ENCODE results near the gene KRI1. TPM values are rescaled to one million over a fixed set of nuclear protein-coding genes. Genes with fewer than 3 reads are reported as not detected.
"Not testable (repeated sequence)": the region's sequence is repeated elsewhere in the genome, so short reads cannot be mapped to it uniquely, and the experiment has no call there.

KRI1 gene
- total RNA-seq, 1 donor from 2014 or later: 9.6 TPM

DNA sequence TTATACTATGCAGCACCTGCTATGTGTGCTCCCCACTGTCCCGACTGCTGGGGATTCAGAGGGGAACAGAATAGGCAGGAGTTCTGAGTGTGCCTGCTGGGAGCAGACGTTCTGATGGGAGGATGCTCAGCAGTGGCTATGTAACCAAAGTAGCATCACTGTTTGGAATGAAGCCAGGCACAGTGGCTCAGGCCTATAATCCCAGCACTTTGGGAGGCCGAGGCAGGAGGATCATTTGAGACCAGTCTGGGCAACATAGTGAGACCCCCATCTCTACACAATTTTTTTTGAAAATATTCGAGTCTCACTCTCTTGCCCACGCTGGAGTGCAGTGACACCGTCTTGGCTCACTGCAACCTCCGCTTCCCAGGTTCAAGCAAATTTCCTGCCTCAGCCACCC lies 16.1 kb downstream of the KRI1 start:
- DNase-seq: no peak

DNA sequence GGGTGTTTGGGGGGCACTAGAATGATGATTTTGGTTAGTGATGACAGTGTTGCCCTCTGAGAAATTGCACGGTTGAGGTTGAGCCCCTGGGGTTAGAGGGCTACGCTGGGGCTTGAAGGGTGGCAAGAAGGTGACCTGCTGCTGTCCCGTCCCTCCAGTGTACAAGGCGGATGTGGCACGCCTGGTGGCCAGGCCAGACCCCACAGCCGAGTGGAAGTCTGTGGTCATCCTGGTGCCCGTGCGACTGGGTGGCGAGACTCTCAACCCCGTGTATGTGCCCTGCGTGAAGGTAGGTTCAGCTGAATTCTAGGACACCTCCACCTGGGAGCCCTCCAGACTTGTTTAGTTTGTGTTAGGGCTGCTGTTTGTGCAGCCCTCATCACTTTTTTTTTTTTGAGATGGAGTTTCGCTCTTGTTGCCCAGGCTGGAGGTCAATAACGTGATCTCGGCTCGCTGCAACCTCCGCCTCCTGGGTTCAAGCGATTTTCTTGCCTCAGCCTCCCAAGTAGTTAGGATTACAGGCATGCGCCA lies 17.0 kb downstream of the KRI1 start:
- DNase-seq: no peak

DNA sequence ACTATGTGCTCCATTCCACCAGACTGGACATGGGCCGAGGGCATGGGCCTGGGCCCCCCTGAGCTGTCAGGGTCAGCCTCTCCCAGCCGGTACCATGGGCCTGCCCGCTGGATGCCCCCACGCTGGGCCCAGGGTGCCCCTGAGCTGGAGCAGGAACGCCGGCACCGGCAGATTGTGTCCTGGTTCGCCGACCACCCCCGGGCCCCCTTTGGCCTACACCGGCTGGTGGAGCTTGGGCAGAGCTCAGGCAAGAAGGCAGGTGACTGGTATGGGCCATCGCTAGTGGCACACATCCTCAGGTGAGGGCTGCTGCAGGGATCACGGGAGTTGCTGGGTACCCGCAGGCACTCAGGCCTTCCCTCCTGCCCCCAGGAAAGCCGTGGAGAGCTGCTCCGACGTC lies 19.0 kb downstream of the KRI1 start:
- DNase-seq: no peak

DNA sequence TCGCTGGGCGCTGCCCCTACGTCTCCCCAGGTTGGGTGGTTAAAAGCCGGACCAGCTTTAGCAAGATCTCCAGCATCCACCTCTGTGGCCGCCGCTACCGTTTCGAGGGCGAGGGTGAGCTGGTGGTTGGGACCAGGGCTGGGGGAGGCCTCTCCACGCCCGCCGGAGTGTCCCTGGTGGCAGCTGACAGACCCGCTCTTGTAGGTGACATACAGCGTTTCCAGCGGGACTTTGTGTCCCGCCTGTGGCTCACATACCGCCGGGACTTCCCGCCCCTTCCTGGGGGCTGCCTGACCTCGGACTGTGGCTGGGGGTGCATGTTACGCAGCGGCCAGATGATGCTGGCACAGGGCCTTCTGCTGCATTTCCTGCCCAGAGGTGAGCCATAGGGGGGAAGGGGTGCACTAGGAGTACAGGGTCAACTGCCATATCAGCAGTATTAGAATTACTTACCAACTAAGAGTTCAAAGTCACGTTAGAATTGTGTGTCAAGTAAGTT lies 21.0 kb downstream of the KRI1 start:
- DNase-seq: no peak

DNA sequence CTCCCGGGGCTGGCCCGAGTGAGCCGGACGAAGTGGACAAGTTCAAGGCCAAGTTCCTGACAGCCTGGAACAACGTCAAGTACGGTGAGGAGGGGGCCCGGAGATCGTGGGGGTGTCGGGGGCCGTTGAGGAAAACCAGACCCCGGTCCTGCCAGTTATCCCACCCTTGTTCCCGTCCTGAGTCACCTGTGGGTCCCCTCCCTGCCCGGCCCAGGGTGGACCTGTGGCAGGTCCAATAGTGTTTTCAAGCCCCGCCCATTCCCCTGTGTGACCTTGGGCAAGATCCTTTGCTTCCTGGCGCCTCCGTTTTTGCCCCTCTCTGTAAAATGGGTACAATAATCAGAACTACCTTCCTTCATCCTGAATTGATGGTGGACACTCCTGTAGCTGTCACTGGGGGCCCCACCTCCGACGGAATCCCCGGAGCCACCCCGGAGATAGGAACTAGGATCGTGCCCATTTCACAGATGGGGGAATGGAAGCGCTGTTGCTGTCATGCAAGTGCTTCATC lies 21.5 kb downstream of the KRI1 start:
- DNase-seq: no peak

DNA sequence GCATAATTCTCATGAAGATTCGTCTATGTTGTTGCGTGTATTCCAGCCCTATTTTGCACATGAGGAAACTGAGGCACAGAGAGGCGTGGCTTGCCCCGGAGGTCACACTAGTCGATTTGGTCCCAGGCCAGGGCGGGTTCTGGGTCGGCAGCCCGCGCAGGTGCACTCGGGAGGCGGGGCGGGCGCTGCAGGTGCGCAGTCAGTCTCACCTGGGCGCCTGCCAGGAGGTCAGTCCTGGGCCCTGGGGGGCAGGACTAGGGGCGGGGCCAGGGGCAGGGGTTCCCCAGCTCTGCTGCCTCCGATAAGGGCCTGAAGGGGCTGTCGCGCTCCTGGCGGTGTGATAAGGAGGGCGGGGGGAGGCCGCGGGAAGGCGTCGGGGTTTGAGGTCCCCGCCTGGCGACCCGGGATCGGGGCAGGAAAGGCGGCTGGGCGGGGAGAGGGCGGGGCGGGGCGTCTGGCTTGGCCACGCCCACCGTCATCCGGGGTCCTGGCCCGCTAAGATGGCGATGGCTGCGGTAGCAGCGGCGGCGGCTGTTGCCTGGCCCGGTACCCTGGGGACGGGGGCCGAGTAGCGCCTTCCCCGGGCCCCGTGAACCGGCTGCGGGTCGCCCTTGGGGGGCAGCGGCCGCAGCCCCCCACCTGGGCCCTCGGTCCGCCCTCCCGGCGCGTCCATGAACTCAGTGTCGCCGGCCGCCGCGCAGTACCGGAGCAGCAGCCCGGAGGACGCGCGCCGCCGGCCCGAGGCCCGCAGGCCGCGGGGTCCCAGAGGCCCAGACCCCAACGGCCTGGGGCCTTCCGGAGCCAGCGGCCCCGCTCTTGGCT lies 22.2 kb downstream of the KRI1 start, which contains the start of gene ATG4D:
TSS of gene ATG4D (plus strand) at position 485 of the 822 bp plus-strand sequence. CDS start at position 672, 187 bp downstream.
- peak; percentile 88 for DNase-seq

DNA sequence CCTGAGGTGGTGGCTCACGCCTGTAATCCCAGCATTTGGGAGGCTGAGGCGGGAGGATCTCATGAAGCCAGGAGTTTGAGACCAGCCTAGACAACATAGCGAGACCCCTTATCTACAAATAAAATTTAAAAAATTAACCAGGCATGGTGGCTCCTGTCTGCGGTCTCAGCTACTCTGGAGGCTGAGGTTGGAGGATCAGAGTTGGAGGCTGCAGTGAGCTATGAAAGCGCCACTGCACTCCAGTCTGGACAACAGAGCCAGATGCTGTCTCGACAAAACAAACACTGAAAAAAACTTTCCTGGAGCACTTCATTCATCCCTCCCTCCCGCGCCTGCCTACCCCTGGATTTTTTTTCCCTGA lies 22.8 kb downstream of the KRI1 start:
- no peak for DNase-seq

DNA sequence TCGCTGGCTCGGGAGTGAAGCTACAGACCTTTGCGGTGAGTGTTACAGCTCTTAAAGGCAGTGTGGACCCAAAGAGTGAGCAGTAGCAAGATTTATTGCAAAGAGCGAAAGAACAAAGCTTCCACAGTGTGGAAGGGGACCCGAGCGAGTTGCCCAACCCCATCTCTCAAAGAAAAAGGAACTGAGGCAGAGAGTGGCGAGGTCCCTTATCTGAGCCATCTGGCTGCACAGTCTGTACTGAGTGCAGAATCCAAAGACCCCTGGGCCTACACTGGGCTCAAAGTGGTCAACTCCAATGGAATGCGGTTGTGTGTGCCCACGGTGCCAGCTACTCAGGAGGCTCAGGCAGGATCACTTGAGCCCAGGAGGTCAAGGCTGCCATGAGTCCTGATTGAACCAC lies 26.8 kb downstream of the KRI1 start:
- not testable (repeated sequence) for DNase-seq

DNA sequence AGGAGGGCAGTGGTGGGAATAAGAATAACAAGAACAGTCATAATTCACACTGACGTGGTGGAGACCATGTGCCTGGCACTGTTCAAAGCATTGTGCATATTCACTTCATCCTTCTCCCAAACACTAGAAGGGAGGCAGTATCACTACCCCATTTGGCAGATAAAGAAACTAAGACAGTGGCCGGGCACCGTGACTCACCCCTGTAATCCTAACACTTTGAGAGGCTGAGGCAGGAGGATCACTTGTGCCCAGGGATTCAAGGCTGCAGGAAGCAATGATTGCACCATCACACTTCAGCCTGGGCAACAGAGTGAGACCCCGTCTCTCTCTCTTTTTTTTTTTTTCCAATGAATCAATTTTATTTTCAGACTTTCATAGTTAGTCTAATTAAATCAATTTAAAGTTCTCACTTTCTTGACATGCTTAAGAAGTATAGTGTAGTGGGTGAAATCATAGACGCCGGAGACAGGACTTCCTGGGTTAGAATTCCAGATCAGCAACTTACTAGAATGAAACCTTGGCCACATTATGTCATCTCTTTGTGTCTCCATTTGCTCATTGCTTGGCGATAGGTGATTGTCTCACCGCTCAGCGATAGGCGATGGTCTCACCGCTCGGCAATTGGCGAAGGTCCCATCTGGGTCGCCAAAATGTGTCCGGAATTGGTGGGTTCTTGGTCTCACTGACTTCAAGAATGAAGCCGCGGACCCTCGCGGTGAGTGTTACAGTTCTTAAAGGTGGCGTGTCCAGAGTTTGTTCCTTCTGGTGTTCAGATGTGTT lies 27.4 kb downstream of the KRI1 start:
- DNase-seq: no peak

DNA sequence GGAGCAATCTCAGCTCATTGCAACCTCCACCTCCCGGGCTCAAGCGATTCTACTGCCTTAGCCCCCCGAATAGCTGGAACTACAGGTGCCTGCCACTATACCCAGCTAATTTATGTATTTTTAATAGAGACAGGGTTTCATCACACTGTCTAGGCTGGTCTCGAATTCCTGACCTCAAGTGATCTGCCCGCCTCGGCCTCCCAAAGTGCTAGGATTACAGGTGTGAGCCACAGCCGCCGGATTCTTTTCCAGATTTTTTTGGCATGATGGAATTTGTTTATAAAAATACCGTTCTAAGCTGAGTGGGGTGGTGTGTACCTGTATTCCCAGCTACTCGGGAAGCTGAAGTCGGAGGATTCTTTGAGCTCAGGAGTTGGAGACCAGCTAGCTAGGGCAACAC lies 28.1 kb downstream of the KRI1 start:
- DNase-seq: no peak

DNA sequence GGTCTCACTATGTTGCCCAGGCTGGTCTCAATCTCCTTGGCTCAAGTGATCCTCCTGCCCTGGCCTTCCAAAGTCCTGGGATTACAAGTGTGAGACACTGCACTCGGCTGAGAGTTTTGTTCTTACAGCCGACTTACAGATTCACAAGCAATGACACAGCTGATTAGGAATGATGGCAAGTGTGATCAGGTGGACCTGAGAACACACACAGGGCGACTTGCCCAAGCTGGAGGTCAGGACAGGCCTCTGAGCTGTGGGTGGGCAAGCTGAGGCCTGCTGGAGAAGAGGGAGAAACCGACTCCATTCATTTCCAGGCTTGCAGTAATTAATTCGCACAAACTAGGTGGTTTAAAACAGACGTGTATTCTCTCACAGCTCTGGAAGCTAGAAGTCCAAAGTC lies 30.2 kb downstream of the KRI1 start:
- DNase-seq: no peak

DNA sequence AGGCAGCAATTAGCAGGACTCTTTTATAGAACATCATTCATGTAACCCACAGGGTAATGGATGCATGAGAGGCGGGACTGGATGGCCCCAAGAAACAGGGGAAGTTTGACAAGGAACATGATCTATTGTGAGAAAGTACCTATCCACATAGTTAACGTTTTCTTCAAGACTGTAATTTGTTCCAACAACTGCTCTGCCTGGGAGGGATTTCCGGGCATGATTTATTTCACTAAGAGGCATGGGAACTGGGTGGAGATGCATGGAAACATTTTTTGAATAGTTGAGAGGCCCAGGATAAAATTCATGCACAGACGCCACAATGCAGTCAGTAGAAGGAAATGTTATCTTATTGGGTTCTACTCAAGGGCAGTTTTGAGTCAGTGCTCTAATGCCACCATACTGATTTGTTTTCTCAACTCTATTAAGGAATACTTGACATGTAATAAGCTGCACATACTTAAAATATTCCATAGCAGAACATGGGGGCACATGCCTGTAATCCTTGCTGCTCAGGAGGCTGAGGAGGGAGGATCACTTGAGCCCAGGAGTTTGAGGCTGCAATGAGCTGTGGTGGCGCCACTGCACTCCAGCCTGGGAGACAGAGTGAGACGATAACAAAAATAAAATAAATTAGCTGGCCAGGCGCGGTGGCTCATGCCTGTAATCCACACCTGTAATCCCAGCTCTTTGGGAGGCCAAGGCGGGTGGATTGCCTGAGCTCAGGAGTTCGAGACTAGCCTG lies 32.0 kb downstream of the KRI1 start:
- no peak for DNase-seq

DNA sequence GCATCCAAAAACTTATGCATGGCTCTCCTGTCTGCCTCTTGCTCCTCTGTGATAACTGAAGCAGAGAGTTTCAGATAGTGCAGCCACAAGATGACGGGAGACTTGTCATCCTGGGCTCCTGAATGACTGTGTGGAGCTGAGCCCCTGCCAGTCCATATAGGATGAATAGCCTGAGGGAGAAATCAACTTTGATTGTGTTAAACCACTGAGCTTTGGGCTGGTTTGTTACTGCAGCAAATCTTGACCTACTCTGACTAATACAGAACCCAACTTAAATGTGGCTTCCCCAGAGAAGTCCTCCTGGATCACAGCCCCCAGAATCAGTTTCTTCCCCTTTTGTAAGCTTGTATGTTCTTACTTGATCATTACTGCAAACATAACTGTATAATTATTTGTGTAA lies 33.4 kb downstream of the KRI1 start:
- DNase-seq: no peak

DNA sequence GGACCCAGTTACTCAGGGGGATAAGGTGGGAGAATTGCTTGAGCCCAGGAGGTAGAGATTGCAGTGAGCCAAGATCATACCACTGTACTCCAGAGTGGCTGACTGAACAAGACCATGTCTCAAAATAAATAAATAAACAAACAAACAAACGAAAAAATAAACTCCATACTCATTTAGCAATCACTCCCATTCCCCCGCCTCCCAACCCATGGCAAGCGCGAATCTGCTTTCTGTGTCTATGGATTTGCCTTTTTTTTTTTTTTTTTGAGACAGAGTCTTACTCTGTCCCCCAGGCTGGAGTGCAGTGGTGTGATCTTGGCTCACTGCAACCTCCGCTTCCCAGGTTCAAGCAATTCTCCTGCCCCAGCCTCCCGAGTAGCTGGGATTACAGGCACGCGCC lies 38.9 kb downstream of the KRI1 start:
- not testable (repeated sequence) for DNase-seq

DNA sequence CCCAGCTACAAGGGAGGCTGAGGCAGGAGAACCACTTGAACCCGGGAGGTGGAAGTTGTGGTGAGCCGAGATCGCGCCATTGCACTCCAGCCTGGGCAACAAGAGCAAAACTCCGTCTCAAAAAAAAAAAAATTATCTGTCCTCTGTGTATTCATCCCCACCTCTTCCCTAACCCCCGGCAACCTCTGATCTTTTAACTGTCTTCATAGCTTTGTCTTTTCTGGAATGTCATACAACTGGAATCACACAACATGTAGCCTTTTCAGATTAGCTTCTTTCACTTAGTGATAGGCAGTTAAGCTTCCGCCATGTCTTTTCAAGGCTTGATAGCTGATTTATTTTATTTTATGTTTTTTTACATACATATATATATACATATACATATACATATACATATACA lies 40.2 kb downstream of the KRI1 start:
- DNase-seq: no peak

DNA sequence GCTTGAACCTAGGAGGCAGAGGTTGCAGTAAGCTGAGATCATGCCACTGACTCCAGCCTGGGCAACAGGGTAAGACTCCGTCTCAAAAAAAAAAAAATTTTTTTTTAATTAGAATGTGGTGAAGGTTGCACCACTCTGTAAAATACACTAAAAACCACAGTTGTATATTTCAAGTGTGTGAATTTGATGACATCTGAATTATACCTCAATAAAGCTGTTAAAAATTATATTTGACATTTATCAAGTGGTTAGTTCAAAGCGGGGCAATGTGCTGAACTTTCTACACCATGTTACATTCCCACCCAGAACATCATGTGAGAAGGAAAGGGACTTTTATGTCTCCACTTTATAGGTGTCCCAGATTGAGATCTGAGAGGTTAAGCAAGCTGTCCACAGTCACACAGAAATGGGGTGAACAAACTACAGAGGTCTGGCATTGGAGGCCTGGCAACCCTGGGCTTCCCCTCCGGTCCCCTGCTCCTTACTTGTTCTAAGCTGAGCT lies 42.6 kb downstream of the KRI1 start:
- DNase-seq: no peak

DNA sequence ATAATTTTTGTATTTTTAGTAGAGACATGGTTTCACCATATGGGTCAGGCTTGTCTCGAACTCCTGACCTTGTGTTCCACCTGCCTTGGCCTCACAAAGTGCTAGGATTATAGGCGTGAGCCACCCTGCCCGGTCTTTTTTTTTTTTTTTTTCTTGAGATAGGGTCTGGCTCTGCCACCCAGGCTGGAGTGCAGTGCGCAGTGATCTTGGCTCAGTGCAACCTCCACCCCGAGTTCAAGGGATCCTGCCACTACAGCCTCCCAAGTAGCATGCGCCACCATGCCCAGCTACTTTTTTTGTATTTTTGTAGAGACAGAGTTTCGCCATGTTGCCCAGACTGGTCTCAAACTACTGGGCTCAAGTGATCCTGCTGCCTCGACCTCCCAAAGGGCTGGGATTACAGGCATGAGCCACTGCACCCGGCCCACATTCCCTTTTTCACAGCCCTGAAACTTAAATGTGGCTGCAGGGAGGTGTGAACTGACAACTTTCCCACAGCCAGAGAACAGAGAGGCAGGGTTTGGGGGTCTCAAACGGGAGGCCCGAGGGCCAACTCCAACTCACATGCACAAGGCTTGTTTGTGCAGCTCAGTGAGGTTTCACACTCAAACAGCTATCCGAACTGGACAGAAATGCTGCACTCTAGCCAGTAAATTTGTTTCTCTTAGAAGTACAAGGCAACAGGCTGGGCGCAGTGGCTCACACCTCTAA lies 44.2 kb downstream of the KRI1 start:
- no peak for DNase-seq

DNA sequence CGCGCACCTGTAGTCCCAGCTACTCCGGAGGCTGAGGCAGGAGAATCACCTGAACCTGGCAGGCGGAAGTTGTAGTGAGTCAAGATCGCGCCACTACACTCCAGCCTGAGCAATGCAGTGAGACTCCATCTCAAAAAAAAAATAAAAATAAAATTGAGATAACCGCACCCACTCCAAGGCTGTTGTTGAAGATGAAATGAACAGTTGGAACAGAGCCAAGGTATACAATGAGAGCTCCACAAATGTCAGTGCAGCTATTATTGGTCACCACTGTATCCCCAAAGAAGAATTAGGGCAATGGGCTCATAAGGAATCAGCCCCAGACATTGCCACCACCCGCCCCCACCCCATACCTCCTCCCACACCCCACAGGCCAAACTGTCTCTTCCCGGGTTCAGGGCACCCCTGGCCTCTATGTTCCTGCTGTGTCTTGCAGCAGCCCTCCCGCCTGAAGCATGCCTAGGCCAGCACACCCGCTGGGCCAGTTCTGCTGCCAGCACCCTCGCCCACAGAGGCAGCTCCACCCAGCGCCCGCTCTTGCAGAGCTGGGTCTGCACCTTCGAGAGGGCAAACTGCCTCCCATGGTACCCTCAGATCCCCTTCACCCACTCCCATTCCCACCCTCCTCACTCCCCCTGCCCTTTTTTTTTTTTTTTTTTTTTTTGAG lies 45.0 kb downstream of the KRI1 start:
- no peak for DNase-seq

DNA sequence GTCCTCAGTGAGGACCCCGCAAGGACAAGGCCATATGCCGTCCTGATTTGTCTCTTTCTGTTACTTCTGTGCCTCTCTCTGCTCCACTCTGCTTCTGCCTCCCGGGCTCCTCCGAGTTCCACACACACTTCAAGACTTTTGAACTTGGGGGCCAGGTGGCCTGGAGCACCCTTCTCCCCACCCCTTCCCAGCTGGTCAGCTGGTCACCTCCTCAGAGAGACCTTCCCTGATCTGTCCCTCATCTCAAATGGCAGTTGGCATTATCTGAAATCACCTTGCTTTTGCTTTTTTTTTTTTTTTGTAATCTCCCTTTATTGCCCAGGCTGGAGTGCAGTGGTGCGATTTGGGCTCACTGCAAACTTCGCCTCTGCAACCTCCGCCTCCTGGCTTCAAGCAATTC lies 46.4 kb downstream of the KRI1 start:
- DNase-seq: no peak

DNA sequence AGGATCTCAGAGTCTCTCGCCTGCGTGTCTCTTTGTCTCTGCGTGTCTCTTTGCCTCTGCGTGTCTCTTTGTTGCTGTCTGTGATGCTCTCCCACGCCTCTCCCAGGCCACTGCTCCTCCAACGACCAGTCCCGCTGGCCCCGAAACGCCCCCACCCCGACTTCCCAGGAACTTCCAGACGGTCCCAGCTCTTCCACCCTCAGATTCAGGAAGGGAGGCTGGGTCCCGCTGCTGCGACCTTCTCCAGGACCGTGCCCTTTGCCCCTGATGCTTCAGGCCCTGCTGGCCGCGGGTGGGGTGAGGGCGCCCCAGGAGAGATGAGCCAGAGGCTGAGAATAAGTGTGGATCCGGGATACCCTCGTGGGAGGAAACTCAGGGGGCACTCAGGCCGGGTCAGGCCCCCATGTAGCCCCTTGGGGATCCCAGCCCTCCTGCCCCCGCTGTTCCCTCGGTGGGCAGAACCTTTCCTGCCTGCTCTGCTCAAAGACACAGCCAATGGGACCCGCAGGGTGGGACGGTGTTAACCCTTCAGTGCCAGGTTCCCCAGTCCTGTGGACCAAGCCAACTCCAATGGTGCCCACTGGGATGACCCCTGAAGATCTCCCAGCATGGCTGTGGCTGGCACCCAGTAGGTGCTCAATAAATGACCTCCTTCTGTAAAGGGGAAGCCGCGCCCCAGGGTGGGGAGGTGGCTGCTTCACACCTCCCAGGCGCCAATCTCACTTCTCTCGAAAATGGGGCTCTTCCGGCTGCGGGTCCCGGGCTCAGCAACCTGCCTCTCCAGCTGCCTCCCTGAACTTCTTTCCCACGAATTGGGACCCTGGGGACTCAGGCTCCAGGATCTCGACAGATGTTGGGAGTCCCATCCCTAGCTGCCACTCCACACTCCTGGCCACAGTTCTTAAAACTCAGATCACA lies 47.1 kb downstream of the KRI1 start:
- no peak for DNase-seq
